Adrenal gland (tissue), 5 donors: ENCODE data around the gene RGS2.

ENCODE experiments used
- CTCF ChIP-seq, 6 experiments: fragments of 450-650 bp in 4 of 6; fragments of 200-600 bp in 2 of 6; sonication (generic) in 1 of 6; IDR thresholded peaks; 1 replicate in 5 of 6; 2 replicates in 1 of 6; pipeline versions ENCODE4 v1.5.1 to v1.8.0; 2016 to 2021; ENCODE audit warnings: antibody characterized with exemption in 6 of 6, mild to moderate bottlenecking in 2 of 6, moderate library complexity in 1 of 6
- POLR2A ChIP-seq, 2 donors: fragments of 450-650 bp; IDR thresholded peaks; one replicate each; pipeline ENCODE4 v1.6.1; 2017; ENCODE audit warnings: antibody characterized with exemption in 2 of 2, mild to moderate bottlenecking in 2 of 2, moderate library complexity in 1 of 2
- donor health status: DM: no; HTN: no; CAD: no.

- TF ChIP-seq CTCF (IDR thresholded peaks at IDR 0.05): peak in 1 of 6 experiments; percentile 10
- peak; percentile 100 for TF ChIP-seq POLR2A (IDR thresholded peaks at IDR 0.05)
Observed at GRCh38 chr1:192808518-192809306, at the start of gene RGS2.
